Neuronal stem cell (in vitro differentiated cells): ENCODE data around the gene DAO.

Experiments used
- DNase-seq: peaks from one replicate; pipeline ENCODE4 v3.0.0-alpha.2; 2013; ENCODE audit warnings: low spot score
- H2AFZ ChIP-seq: one replicate; pipeline ENCODE4 v1.6.1; 2013; ENCODE audit warnings: mild to moderate bottlenecking, low read length, inconsistent platforms
- H2AK5ac ChIP-seq: 2 replicates; pipeline ENCODE4 v1.6.1; 2013; ENCODE audit warnings: low read depth, mild to moderate bottlenecking, inconsistent platforms, low read length, moderate library complexity, mixed read lengths
- H2BK120ac ChIP-seq: 2 replicates; pipeline ENCODE4 v1.6.1; 2013; ENCODE audit warnings: low read depth, mild to moderate bottlenecking, inconsistent platforms, low read length, moderate library complexity, mixed read lengths
- H2BK12ac ChIP-seq: one replicate; pipeline ENCODE4 v1.6.1; 2013; ENCODE audit warnings: low read length, inconsistent platforms
- H2BK15ac ChIP-seq: 2 replicates; pipeline ENCODE4 v1.6.1; 2013; ENCODE audit warnings: mild to moderate bottlenecking, low read length, inconsistent platforms, mixed read lengths
- H2BK5ac ChIP-seq: one replicate; pipeline ENCODE4 v1.6.1; 2013; ENCODE audit warnings: inconsistent platforms, mild to moderate bottlenecking, low read length, moderate library complexity
- H3K14ac ChIP-seq: one replicate; pipeline ENCODE4 v1.6.1; 2013; ENCODE audit warnings: low read length, inconsistent platforms
- H3K18ac ChIP-seq: 2 replicates; pipeline ENCODE4 v1.6.1; 2013; ENCODE audit warnings: low read length, inconsistent platforms
- H3K23ac ChIP-seq: 2 replicates; pipeline ENCODE4 v1.6.1; 2013; ENCODE audit warnings: low read depth, mild to moderate bottlenecking, mixed read lengths, low read length, inconsistent platforms; ENCODE audit not compliant: poor library complexity
- H3K27ac ChIP-seq: replicated peaks from 3 replicates; pipeline ENCODE4 v1.5.1; 2013; ENCODE audit warnings: low read length, inconsistent platforms
- H3K27me3 ChIP-seq, 3 experiments: 2 replicates each; pipeline ENCODE4 v1.6.1; 2013; ENCODE audit warnings: low read length in 3 of 3, mild to moderate bottlenecking in 2 of 3, inconsistent platforms in 1 of 3, low read depth in 1 of 3, mixed read lengths in 1 of 3, moderate library complexity in 1 of 3; ENCODE audit not compliant: control insufficient read depth in 3 of 3, insufficient read depth in 3 of 3
- H3K36me3 ChIP-seq, 2 donors: replicated peaks in 1 of 2; 2 replicates each; pipeline ENCODE4 v1.6.1; 2013; ENCODE audit warnings: low read length in 2 of 2; ENCODE audit not compliant: control insufficient read depth in 2 of 2, insufficient read depth in 2 of 2
- H3K4ac ChIP-seq: 2 replicates; pipeline ENCODE4 v1.6.1; 2013; ENCODE audit warnings: inconsistent platforms, mild to moderate bottlenecking, low read length, moderate library complexity
- H3K4me1 ChIP-seq, 2 donors: 1 replicate in 1 of 2; 2 replicates in 1 of 2; pipeline ENCODE4 v1.6.1; 2013; ENCODE audit warnings: low read length in 2 of 2, low read depth in 1 of 2; ENCODE audit not compliant: control insufficient read depth in 2 of 2, insufficient read depth in 1 of 2
- H3K4me2 ChIP-seq: one replicate; pipeline ENCODE4 v1.6.1; 2013; ENCODE audit warnings: mild to moderate bottlenecking, low read length, inconsistent platforms; ENCODE audit not compliant: insufficient read depth, poor library complexity, severe bottlenecking
- H3K4me3 ChIP-seq, 2 donors: 2 replicates each; pipeline ENCODE4 v1.5.1; 2013; ENCODE audit warnings: low read length in 2 of 2, mild to moderate bottlenecking in 2 of 2, inconsistent platforms in 1 of 2, moderate library complexity in 1 of 2
- H3K79me1 ChIP-seq: one replicate; pipeline ENCODE4 v1.6.1; 2013; ENCODE audit warnings: low read depth, mild to moderate bottlenecking, inconsistent platforms, low read length, moderate library complexity
- H3K9ac ChIP-seq: one replicate; pipeline ENCODE4 v1.6.1; 2013; ENCODE audit warnings: mild to moderate bottlenecking, low read depth, low read length, inconsistent platforms; ENCODE audit not compliant: poor library complexity
- H3K9me3 ChIP-seq, 2 donors: replicated peaks in 1 of 2; 2 replicates each; pipeline versions ENCODE3 to v1.6.1; 2013; ENCODE audit warnings: low read length in 2 of 2, mild to moderate bottlenecking in 2 of 2, inconsistent platforms in 1 of 2, low read depth in 1 of 2, mixed read lengths in 1 of 2, moderate library complexity in 1 of 2; ENCODE audit not compliant: control insufficient read depth in 2 of 2, insufficient read depth in 1 of 2
- H4K8ac ChIP-seq: one replicate; pipeline ENCODE4 v1.6.1; 2013; ENCODE audit warnings: low read depth, mild to moderate bottlenecking, inconsistent platforms, low read length, moderate library complexity
- H4K91ac ChIP-seq: one replicate; pipeline ENCODE4 v1.6.1; 2013; ENCODE audit warnings: low read length, low read depth, mild to moderate bottlenecking, inconsistent platforms; ENCODE audit not compliant: poor library complexity
- WGBS, 2 donors: extraction: QIAGEN DNeasy Blood & Tissue Kit; methylation state at CpG; one replicate each; pipeline ENCODE4 v1.1.7; 2013; ENCODE audit warnings: missing lambda C conversion rate in 2 of 2, mixed read lengths in 1 of 2; ENCODE audit not compliant: insufficient read length in 2 of 2, insufficient replicate concordance in 1 of 2; ENCODE audit errors: extremely low coverage in 2 of 2; 5-methylcytosine and 5-hydroxymethylcytosine counted together

Gene DAO

GRCh38 chr12:108905725-108906124 is 25.8 kb downstream of the DAO start:
- Histone ChIP-seq H3K14ac (no peak overlapping the region), H3K4me1 (peaks cover 7 to 9% of the 10 kb centered on the region in 2 donors), H3K4me3 (no peak overlapping the region), H4K91ac (no peak overlapping the region), H2BK5ac (no peak overlapping the region), H3K4me2 (no peak overlapping the region), H2BK120ac (no peak overlapping the region), H4K8ac (no peak overlapping the region), H3K79me1 (no peaks in the 10 kb centered on the region), H3K9me3 (no peaks in the 10 kb centered on the region), H3K9ac (no peak overlapping the region), H3K27ac (no peak overlapping the region), H3K36me3 (no peaks in the 10 kb centered on the region), H3K27me3 (peaks cover 0 to 3% (median 0%) of the 10 kb centered on the region in 3 experiments), H2AFZ (no peak overlapping the region), H3K4ac (no peak overlapping the region), H2BK15ac (no peak overlapping the region), H2BK12ac (no peak overlapping the region), H3K23ac (no peak overlapping the region), H3K18ac (no peak overlapping the region), H2AK5ac (no peak overlapping the region)
- WGBS, 2 donors = no CpG with 5 or more reads among the region's 5 CpGs
- DNase-seq = no peak

- H2AK5ac ChIP-seq = no peak overlapping the region
- H2BK5ac ChIP-seq = no peak overlapping the region
- H3K4me3 ChIP-seq = no peak overlapping the region
- no peak overlapping the region for H3K14ac ChIP-seq
- no peak for DNase-seq
- H3K23ac ChIP-seq = no peak overlapping the region
- no peak overlapping the region for H2BK15ac ChIP-seq
- no peak overlapping the region for H4K91ac ChIP-seq
- no peaks in the 10 kb centered on the region for H3K79me1 ChIP-seq
- WGBS, 2 donors = no CpG with 5 or more reads among the region's 2 CpGs
- H2BK12ac ChIP-seq = no peak overlapping the region
- H3K4me1 ChIP-seq = peaks cover 8 to 9% of the 10 kb centered on the region in 2 donors
- no peak overlapping the region for H3K4ac ChIP-seq
- H4K8ac ChIP-seq = no peak overlapping the region
- no peaks in the 10 kb centered on the region for H3K27me3 ChIP-seq
- no peak overlapping the region for H3K27ac ChIP-seq
- H2AFZ ChIP-seq = no peak overlapping the region
- H3K9ac ChIP-seq = no peak overlapping the region
- no peak overlapping the region for H2BK120ac ChIP-seq
- no peak overlapping the region for H3K18ac ChIP-seq
- no peaks in the 10 kb centered on the region for H3K36me3 ChIP-seq
- H3K4me2 ChIP-seq = no peak overlapping the region
- H3K9me3 ChIP-seq = no peaks in the 10 kb centered on the region
Observed at GRCh38 chr12:108906971-108907370, 27.1 kb downstream of the DAO start.

- Histone ChIP-seq H2BK120ac (no peak overlapping the region), H3K4me1 (peaks cover 8 to 9% of the 10 kb centered on the region in 2 donors), H2BK5ac (no peak overlapping the region), H3K36me3 (no peaks in the 10 kb centered on the region), H2BK12ac (no peak overlapping the region), H3K14ac (no peak overlapping the region), H4K91ac (no peak overlapping the region), H3K18ac (no peak overlapping the region), H3K9me3 (peaks cover 0 to 3% of the 10 kb centered on the region in 2 donors), H2AFZ (no peak overlapping the region), H3K4me2 (no peak overlapping the region), H2AK5ac (no peak overlapping the region), H3K79me1 (peaks cover 2% of the 10 kb centered on the region), H2BK15ac (no peak overlapping the region), H3K27ac (no peak overlapping the region), H3K4me3 (no peak overlapping the region), H3K9ac (no peak overlapping the region), H3K23ac (no peak overlapping the region), H4K8ac (no peak overlapping the region), H3K4ac (no peak overlapping the region), H3K27me3 (no peaks in the 10 kb centered on the region)
- no peak for DNase-seq
- WGBS, 2 donors = no CpG with 5 or more reads among the region's 2 CpGs
Observed at GRCh38 chr12:108907839-108908351, 28.0 kb downstream of the DAO start.

GRCh38 chr12:108910336-108910735 is 30.4 kb downstream of the DAO start:
- no peak overlapping the region for H3K4ac ChIP-seq
- H3K4me1 ChIP-seq = peaks cover 8 to 9% of the 10 kb centered on the region in 2 donors
- H3K9ac ChIP-seq = no peak overlapping the region
- H3K4me2 ChIP-seq = no peak overlapping the region
- no peak overlapping the region for H2BK5ac ChIP-seq
- no peak overlapping the region for H2BK15ac ChIP-seq
- no peak overlapping the region for H4K91ac ChIP-seq
- peaks cover 0 to 3% of the 10 kb centered on the region in 2 donors for H3K9me3 ChIP-seq
- no peak overlapping the region for H2BK12ac ChIP-seq
- H4K8ac ChIP-seq = no peak overlapping the region
- H3K14ac ChIP-seq = no peak overlapping the region
- H2AK5ac ChIP-seq = no peak overlapping the region
- H3K27ac ChIP-seq = no peak overlapping the region
- no CpG with 5 or more reads among the region's 5 CpGs for WGBS, 2 donors
- no peak overlapping the region for H2AFZ ChIP-seq
- no peak overlapping the region for H2BK120ac ChIP-seq
- no peaks in the 10 kb centered on the region for H3K27me3 ChIP-seq
- no peak overlapping the region for H3K23ac ChIP-seq
- no peak overlapping the region for H3K4me3 ChIP-seq
- no peak overlapping the region for H3K18ac ChIP-seq
- DNase-seq = no peak
- peaks cover 2% of the 10 kb centered on the region for H3K79me1 ChIP-seq
- H3K36me3 ChIP-seq = no peaks in the 10 kb centered on the region
